Stimulated activated CD8-positive, alpha-beta memory T cell treated with anti-CD3 and anti-CD28 coated beads, Interleukin-4, amount 100 ng/mL, for 48 hours (primary cell): ENCODE results near the gene DPYD.

ENCODE experiments used
- DNase-seq: peaks from one replicate; pipeline ENCODE4 v3.0.0-alpha.2; 2020

DPYD gene

GRCh38 chr1:97920832-97921571, at the start of gene DPYD:
TSS of gene DPYD (minus strand) at chr1:97921034. CDS start at chr1:97920922, 112 bp downstream.
- peak; percentile 87 for DNase-seq

GRCh38 chr1:97960470-97960869, 39.6 kb upstream of the DPYD start:
- DNase-seq = no peak

GRCh38 chr1:97947695-97948094, 26.9 kb upstream of the DPYD start:
- no peak for DNase-seq

GRCh38 chr1:97943354-97943753, 22.5 kb upstream of the DPYD start:
- DNase-seq = no peak

- DNase-seq = no peak
These were observed 21.6 kb upstream of the DPYD start for GRCh38 chr1:97942161-97943123.

GRCh38 chr1:97938285-97938642, 17.4 kb upstream of the DPYD start:
- no peak for DNase-seq

- no peak for DNase-seq
These were observed 16.1 kb upstream of the DPYD start for GRCh38 chr1:97936976-97937375.

GRCh38 chr1:97934491-97934890, 13.7 kb upstream of the DPYD start:
- DNase-seq = no peak

- DNase-seq = no peak
These were observed 9.3 kb upstream of the DPYD start for GRCh38 chr1:97929874-97930851.

GRCh38 chr1:97926017-97926708, 5.3 kb upstream of the DPYD start:
- no peak for DNase-seq

- DNase-seq = no peak
These were observed 4.3 kb upstream of the DPYD start for GRCh38 chr1:97925151-97925550.

- DNase-seq = no peak
These were observed 3.0 kb upstream of the DPYD start for GRCh38 chr1:97923811-97924210.

- DNase-seq = no peak
These were observed 480 bp downstream of the DPYD start for GRCh38 chr1:97920276-97920831.

- DNase-seq = no peak
These were observed 1.1 kb downstream of the DPYD start for GRCh38 chr1:97919585-97920261.

- no peak for DNase-seq
These were observed 1.9 kb downstream of the DPYD start for GRCh38 chr1:97918961-97919360.

GRCh38 chr1:97913506-97914139, 7.2 kb downstream of the DPYD start:
- DNase-seq = no peak

- no peak for DNase-seq
These were observed 9.3 kb downstream of the DPYD start for GRCh38 chr1:97911266-97912215.

- no peak for DNase-seq
These were observed 11.6 kb downstream of the DPYD start for GRCh38 chr1:97909266-97909665.

GRCh38 chr1:97907886-97908285, 12.9 kb downstream of the DPYD start:
- DNase-seq = no peak
